Suppressor macrophage treated with lipopolysaccharide for 4 hours (primary cell): ENCODE data around the gene CDRT4.
A peak's percentile ranks its signal among the peaks of the same experiment; 100 is the strongest.
"Not testable (repeated sequence)": the region's sequence is repeated elsewhere in the genome, so short reads cannot be mapped to it uniquely, and the experiment has no call there.

Experiments used
- DNase-seq: peaks from one replicate; pipeline ENCODE4 v3.0.0-alpha.2; 2020

The CDRT4 gene

DNA sequence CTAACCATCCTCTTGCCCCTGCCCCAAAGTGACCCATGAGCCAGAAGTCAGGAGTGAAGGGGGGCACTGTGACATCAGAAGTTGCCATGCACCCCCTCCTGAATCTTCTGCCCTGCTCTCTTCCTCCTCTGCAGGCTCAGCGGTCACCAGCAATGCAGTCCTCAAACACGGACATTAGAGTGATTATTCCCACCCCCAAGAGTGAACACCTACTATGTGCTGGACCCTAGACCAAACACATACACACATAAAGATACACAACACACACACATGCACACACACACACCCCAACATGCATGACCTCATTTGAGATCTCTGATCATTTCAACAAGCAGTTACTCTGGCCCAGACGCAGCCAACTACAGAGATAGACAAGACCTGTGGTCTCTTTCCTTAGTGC is at the start of gene CDRT4:
Gene CDRT4, minus strand, starts transcription at position 30 of the 400 bp plus-strand sequence. CDS start 27,383 bp downstream, outside the sequence.
- no peak for DNase-seq

DNA sequence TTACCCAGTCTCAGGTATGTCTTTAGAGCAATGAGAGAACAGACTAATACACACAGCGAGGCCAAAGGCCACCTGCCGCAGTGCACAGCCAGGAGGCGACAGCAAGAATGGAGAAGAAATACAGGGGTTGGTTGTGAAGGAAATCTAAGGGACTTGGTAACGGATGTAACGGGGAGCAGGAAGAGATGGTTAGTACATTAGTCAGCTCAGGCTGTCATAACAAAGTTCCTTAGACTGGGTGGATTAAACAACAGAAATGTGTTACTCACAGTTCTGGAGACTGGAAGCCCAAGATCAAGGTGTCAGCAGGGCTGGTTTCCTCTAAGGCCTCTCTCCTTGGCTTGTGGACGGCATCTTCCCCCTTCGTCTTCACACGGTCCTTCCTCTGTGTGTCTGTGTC is 48.7 kb upstream of the CDRT4 start:
- DNase-seq: no peak

DNA sequence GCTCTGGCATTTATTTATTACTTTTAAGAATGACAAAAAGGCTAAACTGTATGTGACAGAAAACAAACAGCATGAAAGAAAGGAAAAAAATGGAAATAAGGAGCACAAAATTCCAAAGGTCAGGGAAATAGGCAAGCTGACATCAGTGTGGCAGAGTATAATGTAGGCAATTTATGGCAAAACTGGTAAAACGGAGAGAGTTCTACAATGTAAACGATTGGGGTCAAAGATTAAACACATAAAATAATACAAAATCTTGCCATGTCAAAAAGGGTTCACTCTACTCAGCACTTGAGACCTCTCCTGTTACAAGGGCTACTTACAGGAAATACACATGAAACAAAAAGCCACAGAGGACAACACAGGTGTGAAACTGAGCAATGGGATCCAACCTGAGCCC is 47.0 kb upstream of the CDRT4 start:
- no peak for DNase-seq

DNA sequence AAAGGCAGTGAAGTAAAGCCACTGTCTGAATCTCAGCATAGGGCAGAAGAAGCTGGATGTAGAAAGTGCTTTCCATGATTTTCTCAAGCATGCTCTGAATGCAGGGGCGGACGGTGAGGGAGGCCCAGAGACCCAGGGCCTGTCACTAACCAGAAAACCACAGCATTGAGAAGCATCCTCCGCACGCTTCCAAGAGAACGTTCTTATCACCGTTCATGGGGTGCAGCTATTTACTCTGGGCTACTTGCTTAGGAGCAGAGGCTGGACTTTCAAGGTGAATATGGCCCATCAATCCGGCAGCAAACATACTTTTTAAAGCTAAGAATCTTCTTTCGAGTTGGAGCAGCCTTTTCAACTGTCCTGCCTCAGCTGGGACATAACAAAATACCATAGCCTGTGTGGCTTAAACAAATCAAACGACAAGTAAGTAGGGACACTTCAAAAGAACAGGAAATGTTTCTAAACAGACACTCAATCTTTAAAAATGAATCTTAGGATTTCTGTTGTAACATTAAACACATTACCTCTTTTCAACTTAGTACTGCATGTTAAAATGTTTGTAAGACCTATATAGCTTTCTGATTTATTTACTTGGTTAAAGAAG is 46.5 kb upstream of the CDRT4 start:
- no peak for DNase-seq

DNA sequence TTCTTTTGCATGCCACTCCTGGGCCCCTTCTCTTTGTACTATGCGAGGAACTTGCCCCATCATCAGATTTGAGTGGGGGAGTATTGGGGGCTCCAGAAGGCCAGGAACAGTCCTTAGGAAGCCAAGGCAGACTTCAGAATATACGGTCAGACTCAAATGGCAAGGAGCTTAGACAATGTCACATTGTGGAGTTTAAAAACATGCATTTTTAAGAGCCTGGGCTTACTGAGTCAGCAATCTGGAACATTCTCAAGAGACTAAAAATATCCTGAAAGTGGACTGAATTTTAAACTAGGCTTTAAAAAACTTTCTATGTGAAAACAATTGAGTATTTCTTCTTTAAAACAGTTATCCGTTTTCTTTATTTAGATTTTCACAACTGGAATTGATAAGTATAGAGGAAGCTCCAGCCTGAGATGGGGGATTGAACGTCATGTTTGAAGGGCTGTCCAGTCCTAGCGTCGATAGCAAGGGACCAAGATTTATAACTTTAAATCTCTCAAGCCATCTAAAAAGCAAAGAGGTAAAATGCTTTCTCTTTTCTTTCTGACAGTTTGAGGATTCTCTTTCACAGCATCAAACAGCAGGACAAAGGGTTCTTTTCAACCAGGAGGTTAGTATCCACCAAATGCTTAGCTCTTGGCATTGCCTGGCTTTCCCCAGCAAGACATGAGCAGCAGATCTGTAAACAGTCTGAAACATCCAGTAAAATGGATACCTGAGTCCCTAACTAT is 45.8 kb upstream of the CDRT4 start:
- no peak for DNase-seq

DNA sequence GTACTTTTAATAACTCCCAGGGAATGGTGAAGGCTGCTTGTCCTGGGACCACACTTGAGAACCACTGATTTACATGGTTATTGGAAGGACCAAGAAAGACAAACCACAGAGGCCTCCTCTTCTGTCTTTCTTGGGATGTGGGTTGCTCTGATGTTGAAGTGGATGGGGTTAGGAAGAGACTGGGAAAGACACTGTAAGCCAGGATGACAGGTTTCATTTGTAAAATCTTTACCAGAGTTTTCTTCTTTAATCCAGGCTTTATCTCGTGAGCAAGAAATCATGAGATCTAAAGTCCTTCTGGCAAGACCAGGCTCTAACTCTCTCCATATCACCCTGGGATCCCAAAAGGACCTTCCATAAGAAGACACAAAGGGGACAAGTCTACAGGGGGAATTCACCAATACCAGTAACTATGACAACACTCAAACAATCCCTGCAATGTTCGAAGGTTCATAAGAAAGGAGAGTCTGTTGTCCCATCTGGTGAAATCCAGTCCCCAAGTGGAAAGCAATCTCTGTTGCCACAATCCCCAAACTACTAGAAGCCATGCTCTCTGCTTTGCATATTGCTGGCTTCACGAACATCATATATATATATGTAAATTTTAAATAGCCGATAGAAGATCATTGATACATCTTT is 44.8 kb upstream of the CDRT4 start:
- no peak for DNase-seq

DNA sequence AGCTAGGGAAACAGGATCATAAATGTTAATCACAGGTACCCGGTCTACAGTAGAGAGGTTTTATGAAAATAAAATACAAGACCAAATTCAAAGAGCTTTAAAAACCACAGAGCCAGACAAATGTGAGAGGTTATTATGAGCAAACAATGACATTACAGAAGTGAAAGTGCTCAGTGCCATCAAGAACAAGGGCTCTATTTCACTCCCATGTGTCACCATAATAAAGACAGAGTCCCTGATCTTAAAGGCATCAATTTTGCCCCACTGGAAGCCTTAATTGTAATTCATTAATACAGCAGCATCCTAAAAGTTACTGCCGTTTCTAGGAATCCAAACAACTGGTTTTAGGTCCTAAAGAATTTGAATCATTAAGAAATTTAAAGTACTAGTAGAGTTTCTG is 43.7 kb upstream of the CDRT4 start:
- peak; percentile 56 for DNase-seq

DNA sequence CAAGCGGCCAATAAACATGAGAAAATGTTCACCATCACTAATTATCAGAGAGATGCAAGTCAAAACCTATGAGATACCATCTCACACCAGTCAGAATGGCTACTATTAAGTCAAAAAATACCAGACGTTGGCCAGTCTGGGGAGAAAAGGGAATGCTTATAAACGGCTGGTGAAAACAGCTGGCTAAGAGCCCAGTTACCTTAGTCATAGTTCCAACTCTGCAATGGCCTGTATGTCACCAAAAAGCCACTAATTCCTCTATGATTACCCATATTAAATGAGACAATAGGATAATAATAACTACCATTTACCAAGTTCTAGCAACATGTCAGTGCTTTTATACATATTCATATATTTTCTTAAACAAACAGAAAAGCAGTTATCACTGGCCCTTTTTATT is 42.9 kb upstream of the CDRT4 start:
- peak; percentile 40 for DNase-seq

DNA sequence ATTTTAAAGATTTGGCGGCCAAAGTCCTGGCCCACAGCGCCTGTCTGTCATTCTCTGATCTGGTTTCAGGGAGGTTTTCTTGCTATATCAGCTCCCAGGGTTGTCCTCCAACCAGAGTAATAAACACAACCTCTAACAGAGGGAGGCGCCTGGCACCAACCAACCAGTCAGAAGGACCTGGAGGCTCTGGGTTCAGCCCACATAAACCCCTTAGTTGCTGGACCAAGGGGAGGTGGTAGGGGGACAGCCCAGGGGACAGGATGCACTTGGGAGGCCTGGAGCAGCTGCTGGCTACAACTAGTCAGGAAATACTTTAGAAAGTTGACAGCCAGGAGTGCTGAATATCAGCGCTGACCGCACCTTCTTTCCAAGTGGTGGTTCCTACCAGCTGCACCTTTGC is 41.7 kb upstream of the CDRT4 start:
- no peak for DNase-seq

DNA sequence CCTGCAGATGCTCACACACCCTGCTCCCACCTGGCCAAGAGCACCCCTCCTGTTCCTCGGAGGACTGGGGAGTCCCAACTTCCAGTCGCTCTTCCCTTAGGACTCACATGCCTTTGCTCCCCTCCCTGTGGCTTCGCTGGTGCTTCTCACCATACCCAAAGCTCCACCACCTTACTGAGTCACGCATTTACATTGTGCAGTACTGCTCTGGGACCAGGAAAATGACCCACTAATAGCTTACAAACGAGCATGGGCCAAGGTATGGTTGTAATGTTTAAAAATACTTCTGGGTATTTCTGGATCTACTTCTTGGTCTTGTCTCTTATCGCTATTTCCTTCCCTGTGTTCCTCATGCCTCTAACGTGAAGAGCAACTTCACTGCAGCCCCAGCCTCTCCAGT is 41.0 kb upstream of the CDRT4 start:
- no peak for DNase-seq

DNA sequence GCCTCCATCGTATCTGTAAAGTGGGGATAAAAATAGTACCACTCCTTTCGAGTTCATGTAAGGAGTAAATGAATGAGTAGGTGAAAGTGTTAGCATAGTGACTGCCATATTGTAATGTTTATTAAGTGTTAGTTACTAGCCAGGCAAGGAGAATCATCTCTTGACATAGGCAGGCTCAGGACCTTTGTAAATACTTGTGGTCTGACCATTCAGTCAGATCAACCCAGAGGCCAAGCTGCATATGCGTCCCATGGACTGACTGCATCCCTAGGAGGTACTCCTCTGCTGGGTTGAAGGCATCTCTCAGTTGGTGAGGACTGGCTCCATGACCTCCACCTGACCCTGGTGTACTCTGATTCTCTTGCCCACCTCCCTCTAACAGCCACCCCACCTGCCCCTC is 40.5 kb upstream of the CDRT4 start:
- no peak for DNase-seq

DNA sequence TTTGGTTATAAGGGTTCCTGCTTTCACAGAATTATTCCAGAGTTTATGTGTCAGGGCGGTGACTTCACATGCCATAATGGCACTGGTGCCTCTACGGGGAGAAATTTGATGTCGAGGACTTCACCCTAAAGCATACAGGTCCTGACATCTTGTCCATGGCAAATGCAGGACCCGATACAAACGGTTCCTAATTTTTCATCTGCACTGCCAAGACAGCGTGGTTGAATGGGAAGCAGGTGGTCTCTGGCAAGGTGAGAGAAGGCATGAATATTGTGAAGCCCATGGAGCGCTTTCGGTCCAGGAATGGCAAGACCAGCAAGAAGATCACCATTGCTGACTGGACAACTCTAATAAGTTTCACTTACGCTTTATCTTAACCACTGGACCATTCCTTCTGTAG is 39.6 kb upstream of the CDRT4 start:
- DNase-seq: no peak

DNA sequence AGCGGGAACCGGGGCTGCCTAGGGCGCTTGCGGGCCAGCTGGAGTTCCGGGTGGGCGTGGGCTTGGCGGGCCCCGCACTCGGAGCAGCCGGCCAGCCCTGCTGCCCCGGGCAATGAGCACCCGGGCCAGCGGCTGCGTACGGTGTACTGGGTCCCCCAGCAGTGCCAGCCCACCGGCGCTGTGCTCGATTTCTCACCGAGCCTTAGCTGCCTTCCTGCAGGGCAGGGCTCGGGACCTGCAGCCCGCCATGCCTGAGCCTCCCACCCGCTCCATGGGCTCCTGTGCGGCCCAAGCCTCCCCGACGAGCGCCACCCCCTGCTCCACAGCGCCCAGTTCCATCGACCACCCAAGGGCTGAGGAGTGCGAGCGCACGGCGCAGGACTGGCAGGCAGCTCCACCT is 38.3 kb upstream of the CDRT4 start:
- DNase-seq: not testable (repeated sequence)

DNA sequence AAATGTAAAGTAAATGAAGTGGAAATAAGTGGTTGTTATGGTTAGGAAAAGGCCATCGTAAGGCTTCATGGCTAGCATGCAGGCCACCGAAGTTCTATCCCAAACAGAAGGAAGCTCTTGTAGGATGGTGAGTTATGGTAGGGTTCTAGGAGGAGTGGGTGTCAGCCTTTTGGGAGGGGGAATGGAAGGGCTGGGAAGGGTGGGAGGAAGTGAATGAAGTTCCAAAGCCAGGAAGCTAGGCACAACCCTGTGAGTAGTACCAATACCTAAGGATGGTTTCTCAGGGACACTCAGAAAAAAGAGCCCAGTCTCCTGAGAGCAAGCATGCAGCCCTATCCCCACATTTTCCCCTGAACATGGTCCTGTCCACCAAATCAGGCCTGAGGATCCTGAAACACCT is 36.3 kb upstream of the CDRT4 start:
- no peak for DNase-seq

DNA sequence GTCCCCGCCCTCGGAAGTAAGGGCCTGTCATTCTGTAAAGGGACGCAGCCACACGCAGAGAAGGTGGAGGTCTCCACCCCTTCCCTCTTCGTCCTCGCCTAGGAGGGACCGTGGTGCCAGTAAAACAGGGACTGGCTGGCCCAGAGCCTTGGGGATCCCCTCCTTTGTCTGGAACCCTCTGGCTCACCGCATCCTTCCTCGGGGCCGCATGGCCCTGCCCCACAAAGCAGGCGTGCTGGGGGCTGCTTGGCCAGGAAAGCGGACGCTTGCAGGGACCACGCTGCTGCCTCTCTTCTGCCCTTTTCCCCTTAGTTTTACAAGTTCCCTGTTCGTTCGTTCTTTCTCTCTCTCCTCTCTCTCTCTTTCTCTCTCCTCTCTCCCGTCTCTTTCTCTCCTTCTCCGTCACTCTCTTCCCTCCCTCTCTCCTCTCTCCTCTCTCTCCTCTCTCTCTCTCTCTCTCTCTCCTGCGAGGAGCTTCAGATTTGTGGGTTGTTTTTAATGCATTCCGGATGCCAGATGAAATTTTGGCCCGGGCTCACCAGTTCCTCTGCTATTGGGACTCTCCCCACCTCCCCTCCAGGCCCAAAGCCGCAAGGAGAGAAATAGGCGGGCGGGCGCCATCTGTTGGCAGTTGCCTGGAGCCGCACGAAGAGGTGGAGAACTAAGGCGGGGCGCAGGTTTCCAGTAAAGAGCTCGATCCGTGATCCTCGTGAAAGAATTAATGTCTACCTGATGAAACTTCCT is 35.1 kb upstream of the CDRT4 start:
- peak; percentile 92 for DNase-seq

DNA sequence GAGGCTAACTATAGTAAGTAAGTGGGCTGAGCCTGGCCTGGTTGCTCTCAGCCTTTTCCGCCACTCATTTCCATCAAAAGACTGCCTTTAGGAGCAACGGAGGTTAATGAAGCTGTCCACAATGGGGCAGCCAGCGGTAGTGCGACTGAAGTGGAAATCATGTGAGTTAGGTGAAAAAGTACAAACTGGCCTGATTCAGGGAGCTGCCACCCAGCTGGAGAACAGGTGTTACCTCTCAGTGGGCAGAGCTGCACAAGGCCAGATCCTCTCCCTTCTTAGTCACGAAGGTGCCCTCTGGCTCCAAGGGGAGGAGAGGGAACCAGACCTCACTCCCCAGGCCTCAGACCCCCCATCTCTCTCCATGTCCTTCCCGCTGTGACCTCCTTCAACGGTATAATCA is 34.4 kb upstream of the CDRT4 start:
- DNase-seq: no peak

DNA sequence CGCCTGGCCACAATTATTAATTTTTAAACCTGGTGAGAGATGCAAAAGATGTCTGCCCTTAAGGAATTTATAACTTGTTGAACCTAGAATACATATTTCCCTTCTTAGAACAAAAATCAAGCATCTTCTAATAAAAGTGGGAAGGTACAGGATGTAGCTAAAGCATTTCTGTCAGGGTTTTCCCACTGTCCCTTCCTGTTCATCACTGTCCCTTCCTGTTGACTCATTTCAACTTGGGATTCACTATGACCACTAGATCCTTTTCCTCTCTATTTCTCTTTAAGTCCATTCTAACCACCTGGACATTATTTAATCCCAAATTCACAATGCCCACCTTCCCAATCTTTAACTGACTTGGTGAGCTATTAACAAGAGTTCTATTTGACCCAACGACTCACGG is 33.9 kb upstream of the CDRT4 start:
- DNase-seq: no peak

DNA sequence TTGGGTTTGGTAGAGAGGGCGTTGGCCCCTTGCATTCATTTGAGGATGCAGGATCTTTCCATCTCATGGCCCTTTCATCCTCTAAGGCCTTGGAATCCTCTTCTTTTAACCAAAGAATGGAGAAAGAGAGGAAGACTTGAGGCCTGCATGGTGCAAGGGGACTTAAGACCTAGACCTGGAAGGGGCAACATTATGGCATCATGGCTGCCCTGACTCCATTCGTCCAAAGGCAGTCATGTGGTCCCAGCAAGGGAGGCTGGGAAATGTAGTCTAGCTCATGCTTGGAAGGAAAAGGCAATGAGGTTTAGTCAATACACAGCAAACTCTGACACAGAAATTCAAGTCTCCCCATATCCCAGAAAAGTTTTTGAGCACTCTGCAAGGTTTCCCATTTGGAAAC is 30.7 kb upstream of the CDRT4 start:
- DNase-seq: no peak

DNA sequence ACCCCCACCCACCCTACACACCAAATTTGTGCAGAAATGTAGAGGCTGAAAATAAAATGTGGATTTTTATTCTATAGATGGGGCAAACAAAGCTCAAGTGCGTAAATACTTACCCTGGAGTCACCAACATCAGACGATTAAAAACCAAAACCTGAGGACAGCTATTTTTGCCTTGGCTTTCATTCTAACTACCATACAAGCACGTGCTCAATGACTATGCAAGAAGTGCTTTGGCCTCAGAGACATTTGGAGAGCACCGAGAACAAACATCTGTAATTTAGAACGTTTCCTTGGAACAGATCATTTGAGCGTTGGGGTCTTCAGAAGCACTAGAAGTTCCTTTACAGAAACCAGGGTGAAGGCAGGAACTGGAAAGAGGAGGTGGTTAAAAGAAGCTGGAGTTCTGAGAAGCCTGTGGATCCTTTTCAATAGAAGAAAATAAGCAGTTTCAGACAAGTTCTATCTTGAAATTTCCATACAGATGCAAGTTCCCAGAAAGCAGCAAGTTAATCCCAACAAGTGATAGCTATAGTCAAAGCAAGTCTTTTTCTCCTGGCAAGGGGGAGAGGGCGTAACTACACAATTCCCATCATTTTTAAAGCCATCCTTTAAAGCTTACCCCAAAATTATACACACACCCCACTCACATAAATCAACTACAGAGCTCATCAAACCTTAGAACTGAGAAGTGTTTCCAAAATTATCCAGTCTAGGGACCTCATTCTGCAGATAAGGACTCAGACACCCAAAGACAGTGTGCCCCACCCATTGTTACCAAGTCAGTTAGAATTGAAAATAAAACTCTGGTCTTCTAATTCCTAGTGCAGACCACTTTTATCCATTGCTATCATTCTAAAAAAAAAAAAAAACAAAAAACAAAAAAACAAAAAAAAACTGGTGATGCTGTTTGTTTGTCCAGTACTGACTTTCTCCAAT is 29.6 kb upstream of the CDRT4 start:
- no peak for DNase-seq

DNA sequence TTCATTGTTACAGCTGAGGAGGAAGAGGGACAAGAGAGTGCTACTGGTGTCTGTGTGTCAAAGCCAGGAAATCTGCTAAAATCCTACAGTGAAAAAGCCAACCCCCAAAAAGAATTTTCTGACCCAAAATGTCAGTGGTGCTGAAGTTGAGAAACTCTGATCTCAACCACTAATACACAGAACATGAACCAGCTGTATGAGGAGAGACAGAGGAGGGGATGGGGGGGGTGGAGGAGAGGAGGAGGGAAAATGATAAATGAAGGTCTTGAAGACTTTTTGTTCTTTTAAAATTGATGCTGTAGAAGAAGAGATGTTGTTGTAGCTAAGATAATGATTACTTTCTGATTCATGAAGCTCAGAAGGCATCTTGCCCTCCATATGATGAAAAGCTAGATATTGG is 27.4 kb upstream of the CDRT4 start:
- DNase-seq: no peak

DNA sequence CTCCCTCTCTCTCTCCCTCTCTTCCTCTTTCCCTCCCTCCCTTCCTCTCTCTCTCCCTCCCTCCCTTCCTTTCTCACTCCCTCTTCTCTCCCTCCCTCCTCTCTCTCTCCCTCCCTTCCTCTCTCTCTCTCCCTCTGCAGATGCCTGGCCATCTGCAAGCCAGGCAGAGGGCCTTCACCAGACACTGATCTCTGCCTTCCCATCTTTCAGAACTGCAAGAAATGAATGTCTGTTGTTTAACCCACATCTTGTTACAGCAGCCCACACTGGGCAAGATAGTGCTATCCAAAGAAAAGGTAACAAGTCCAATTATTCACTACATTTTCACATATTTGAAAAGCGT is 26.2 kb upstream of the CDRT4 start:
- DNase-seq: no peak

DNA sequence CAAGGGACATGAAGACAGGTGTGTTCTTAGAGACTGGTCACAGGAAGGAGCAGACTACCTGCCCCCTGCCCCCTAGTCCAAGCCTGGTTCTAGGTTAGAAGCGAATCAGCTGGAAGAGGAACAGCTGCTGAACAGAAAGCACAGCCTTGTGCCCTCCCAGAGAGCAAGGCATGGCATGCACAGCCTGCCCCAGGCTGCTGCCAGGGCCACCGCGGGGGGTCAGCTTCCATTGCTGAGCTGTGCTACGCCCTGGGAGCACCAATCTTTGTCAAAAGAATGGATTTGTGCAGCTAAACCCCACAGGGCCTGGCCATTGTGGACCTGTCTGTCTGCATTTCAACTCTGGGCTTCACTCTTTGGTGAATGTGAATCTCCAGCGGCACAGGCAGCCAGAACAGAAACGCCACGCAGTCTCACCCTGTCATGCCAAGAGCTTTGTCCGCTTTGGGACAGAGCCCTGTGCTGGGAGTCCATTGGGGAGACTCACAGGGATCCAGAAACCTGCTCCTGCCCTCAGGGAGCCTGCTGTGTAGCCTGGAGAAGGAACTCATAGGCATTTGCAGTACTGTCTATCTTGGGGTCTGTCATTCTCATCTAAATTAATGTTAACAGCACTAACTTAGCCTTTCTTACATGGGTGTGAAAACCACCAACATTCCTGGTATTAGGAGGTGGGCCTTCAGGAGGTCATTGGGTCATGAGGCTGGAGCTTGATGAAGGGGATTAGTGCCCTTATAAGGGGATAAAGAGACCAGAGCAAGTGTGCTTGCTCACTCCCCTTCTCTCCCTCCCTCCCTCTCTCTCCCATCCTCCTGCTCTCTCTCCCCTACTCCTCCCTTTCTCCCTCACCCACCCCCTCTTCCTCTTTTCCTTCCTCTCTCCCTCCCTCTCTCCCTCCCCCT is 25.6 kb upstream of the CDRT4 start:
- DNase-seq: no peak
